Neural progenitor cell (in vitro differentiated cells): ENCODE measurements around the gene DISP3.

ENCODE experiments used
- EZH2 ChIP-seq: fragments of 200-600 bp; sonication (generic); IDR thresholded peaks from 2 replicates; pipeline ENCODE4 v1.6.1; 2017; ENCODE audit warnings: antibody characterized with exemption, mild to moderate bottlenecking, moderate library complexity
- EZH2phosphoT487 ChIP-seq: fragments of 200-600 bp; sonication (generic); IDR thresholded peaks from 2 replicates; pipeline ENCODE4 v1.6.1; 2017; ENCODE audit warnings: antibody characterized with exemption
- TF ChIP-seq, protein P1 (sequence below): fragments of 200-600 bp; sonication (generic); IDR thresholded peaks from 2 replicates; pipeline ENCODE4 v1.5.1; 2017; ENCODE audit warnings: antibody characterized with exemption, mild to moderate bottlenecking

GRCh38 chr1:11455967-11456570 is 22.9 kb upstream of the DISP3 start:
- TF ChIP-seq, protein P1, sequence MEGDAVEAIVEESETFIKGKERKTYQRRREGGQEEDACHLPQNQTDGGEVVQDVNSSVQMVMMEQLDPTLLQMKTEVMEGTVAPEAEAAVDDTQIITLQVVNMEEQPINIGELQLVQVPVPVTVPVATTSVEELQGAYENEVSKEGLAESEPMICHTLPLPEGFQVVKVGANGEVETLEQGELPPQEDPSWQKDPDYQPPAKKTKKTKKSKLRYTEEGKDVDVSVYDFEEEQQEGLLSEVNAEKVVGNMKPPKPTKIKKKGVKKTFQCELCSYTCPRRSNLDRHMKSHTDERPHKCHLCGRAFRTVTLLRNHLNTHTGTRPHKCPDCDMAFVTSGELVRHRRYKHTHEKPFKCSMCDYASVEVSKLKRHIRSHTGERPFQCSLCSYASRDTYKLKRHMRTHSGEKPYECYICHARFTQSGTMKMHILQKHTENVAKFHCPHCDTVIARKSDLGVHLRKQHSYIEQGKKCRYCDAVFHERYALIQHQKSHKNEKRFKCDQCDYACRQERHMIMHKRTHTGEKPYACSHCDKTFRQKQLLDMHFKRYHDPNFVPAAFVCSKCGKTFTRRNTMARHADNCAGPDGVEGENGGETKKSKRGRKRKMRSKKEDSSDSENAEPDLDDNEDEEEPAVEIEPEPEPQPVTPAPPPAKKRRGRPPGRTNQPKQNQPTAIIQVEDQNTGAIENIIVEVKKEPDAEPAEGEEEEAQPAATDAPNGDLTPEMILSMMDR = no peak
- no peak for TF ChIP-seq EZH2phosphoT487
- TF ChIP-seq EZH2 = no peak
